ENCODE results near the gene PATE4.

- no peak for TF ChIP-seq POLR2A (IDR thresholded peaks at IDR 0.05)
- TF ChIP-seq, protein P1, sequence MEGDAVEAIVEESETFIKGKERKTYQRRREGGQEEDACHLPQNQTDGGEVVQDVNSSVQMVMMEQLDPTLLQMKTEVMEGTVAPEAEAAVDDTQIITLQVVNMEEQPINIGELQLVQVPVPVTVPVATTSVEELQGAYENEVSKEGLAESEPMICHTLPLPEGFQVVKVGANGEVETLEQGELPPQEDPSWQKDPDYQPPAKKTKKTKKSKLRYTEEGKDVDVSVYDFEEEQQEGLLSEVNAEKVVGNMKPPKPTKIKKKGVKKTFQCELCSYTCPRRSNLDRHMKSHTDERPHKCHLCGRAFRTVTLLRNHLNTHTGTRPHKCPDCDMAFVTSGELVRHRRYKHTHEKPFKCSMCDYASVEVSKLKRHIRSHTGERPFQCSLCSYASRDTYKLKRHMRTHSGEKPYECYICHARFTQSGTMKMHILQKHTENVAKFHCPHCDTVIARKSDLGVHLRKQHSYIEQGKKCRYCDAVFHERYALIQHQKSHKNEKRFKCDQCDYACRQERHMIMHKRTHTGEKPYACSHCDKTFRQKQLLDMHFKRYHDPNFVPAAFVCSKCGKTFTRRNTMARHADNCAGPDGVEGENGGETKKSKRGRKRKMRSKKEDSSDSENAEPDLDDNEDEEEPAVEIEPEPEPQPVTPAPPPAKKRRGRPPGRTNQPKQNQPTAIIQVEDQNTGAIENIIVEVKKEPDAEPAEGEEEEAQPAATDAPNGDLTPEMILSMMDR (IDR thresholded peaks at IDR 0.05): no peak
These were observed 45.3 kb upstream of the PATE4 start, which contains the start of gene PATE3 for GRCh38 chr11:125787827-125788226.
